ENCODE data around the gene NTN4.
A peak's percentile ranks its signal among the peaks of the same experiment; 100 is the strongest.
"Not testable (repeated sequence)": the region's sequence is repeated elsewhere in the genome, so short reads cannot be mapped to it uniquely, and the experiment has no call there.

Gene NTN4

GRCh38 chr12:95661360-95661759 is 129.2 kb downstream of the NTN4 start:
- TF ChIP-seq, protein P1, sequence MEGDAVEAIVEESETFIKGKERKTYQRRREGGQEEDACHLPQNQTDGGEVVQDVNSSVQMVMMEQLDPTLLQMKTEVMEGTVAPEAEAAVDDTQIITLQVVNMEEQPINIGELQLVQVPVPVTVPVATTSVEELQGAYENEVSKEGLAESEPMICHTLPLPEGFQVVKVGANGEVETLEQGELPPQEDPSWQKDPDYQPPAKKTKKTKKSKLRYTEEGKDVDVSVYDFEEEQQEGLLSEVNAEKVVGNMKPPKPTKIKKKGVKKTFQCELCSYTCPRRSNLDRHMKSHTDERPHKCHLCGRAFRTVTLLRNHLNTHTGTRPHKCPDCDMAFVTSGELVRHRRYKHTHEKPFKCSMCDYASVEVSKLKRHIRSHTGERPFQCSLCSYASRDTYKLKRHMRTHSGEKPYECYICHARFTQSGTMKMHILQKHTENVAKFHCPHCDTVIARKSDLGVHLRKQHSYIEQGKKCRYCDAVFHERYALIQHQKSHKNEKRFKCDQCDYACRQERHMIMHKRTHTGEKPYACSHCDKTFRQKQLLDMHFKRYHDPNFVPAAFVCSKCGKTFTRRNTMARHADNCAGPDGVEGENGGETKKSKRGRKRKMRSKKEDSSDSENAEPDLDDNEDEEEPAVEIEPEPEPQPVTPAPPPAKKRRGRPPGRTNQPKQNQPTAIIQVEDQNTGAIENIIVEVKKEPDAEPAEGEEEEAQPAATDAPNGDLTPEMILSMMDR (IDR thresholded peaks at IDR 0.05; ENCODE audit: insufficient read depth, low read depth, low read length, missing control alignments) = no peak
- no peak for DNase-seq (ENCODE audit: low read depth)
- no peak overlapping the region for H3K4me3 ChIP-seq (ENCODE audit: low read length)

- DNase-seq (ENCODE audit: low read depth) = no peak
- no peak overlapping the region for H3K4me3 ChIP-seq (ENCODE audit: low read length)
- TF ChIP-seq, protein P1 (IDR thresholded peaks at IDR 0.05; ENCODE audit: insufficient read depth, low read depth, low read length, missing control alignments) = no peak
These were observed 132.2 kb downstream of the NTN4 start for GRCh38 chr12:95658386-95658785.

- H3K4me3 ChIP-seq (ENCODE audit: low read length); DNase-seq (ENCODE audit: low read depth): not testable (repeated sequence)
These were observed 135.9 kb downstream of the NTN4 start for GRCh38 chr12:95654665-95655064.

- DNase-seq (ENCODE audit: low read depth) = peak; percentile 94
- TF ChIP-seq, protein P1 (IDR thresholded peaks at IDR 0.05; ENCODE audit: insufficient read depth, low read depth, low read length, missing control alignments) = no peak
- no peak overlapping the region for H3K4me3 ChIP-seq (ENCODE audit: low read length)
These were observed 136.6 kb downstream of the NTN4 start for GRCh38 chr12:95653771-95654546.

- no peak for DNase-seq (ENCODE audit: low read depth)
- no peak overlapping the region for H3K4me3 ChIP-seq (ENCODE audit: low read length)
- TF ChIP-seq, protein P1 (IDR thresholded peaks at IDR 0.05; ENCODE audit: insufficient read depth, low read depth, low read length, missing control alignments) = no peak
These were observed 138.9 kb downstream of the NTN4 start for GRCh38 chr12:95651681-95652080.

DNA sequence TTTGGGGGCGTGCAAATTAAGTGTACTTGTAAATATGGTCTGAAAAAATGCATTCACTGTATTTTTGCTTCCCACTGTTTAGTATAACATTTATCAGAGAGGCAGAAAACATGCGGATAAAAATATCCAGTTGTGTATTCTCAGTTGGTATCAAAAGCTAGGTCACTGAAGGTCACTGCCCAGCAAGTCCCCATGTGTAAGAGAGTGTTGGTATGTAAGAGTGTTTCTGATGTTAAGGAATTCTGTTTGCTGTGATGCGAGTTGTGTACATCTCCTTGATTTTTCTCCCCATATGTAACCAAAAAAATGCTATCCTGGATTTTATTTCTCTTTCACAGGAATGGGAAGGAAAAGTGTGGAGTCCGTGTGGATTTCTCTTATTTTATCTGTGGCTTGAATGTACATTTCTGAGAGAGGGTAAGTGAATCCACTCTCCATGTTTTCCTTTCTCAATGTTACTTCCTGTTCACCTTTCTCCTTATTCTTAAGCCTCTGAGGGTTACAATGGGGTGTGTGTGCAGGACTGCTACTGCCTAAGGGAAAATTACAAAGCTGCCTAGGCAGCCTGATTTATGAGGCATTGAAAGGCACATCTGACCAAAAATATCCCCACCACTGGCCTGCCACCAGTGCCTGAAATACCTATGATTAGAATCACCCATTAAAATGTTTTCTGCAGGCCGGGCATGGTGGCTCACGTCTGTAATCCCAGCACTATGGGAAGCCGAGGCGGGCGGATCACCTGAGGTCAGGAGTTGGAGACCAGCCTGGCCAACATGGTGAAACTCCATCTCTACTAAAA is 141.4 kb downstream of the NTN4 start:
- peak; percentile 96 for DNase-seq (ENCODE audit: low read depth)
- H3K4me3 ChIP-seq (ENCODE audit: low read length) = no peak overlapping the region
- TF ChIP-seq, protein P1 (IDR thresholded peaks at IDR 0.05; ENCODE audit: insufficient read depth, low read depth, low read length, missing control alignments) = no peak

GRCh38 chr12:95646781-95647190 is 143.8 kb downstream of the NTN4 start:
- TF ChIP-seq, protein P1 (IDR thresholded peaks at IDR 0.05; ENCODE audit: insufficient read depth, low read depth, low read length, missing control alignments) = no peak
- H3K4me3 ChIP-seq (ENCODE audit: low read length) = no peak overlapping the region
- DNase-seq (ENCODE audit: low read depth) = no peak

Measured in epithelial cell of esophagus (primary cell).